ENCODE data around the gene ARL6IP6.
A peak's percentile ranks its signal among the peaks of the same experiment; 100 is the strongest.

Gene ARL6IP6

DNA sequence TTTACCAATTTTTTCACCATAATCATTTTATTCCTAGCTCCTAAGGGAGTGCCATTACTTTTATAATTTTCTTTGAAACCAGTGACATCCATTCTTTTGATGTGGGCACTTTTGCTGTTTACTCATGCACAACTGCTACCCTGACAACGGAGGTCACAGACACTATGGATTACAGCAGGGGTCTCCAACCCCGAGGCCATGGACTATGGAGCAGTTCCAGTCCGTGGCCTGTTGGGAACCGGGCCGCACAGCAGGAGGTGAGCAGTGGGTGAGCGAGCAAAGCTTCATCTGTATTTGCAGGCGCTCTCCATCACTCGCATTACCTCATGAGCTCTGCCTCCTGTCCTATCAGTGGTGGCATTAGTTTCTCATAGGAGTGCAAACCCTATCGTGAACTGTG, 35.8 kb upstream of the ARL6IP6 start:
- no peak for DNase-seq
- H3K18ac ChIP-seq (ENCODE audit: low read depth in 1 of 2, low read length in 2 of 2): no peak overlapping the region

DNA sequence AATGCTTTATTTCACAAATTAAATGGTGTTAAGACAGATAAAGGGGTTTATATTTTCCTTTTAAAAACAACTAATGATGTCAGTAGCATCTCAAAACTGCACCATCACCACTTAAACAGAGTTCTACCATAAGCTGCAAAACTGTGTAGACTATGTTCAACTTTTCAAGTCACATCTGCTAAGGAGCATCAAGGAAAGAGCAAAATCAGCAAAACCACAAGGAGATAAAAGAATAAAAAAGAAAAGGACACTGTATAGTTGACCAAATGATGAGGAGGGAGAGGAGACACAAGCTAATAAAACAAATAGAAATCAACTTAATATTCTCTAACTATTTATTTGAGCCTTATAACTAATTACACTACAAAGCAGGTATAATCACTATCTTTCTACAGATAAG, 35.0 kb upstream of the ARL6IP6 start:
- Histone ChIP-seq H2BK120ac (ENCODE audit: low read depth, low read length) (no peak overlapping the region), H3K18ac (ENCODE audit: low read depth in 1 of 2, low read length in 2 of 2) (no peak overlapping the region), H2BK5ac (ENCODE audit: low read depth, low read length, poor library complexity, severe bottlenecking) (no peak overlapping the region), H2BK15ac (ENCODE audit: low read depth, poor library complexity, severe bottlenecking) (no peak overlapping the region), H3K27ac (ENCODE audit: low read length, poor library complexity, severe bottlenecking) (no peak overlapping the region), H3K79me1 (replicated peaks; ENCODE audit: low read length, poor library complexity, severe bottlenecking) (peaks cover 5% of the 10 kb centered on the region), H3K9ac (ENCODE audit: low read length) (no peak overlapping the region), H4K91ac (ENCODE audit: low read length) (no peak overlapping the region), H3K4me1 (ENCODE audit: control insufficient read depth, insufficient read depth, low read depth, low read length) (peaks cover 3% of the 10 kb centered on the region), H3K4me3 (ENCODE audit: insufficient read depth in 1 of 2, low read depth in 1 of 2, low read length in 2 of 2) (no peak overlapping the region), H2AK5ac (ENCODE audit: low read length, severe bottlenecking) (no peak overlapping the region), H3K36me3 (ENCODE audit: control insufficient read depth in 1 of 2, insufficient read depth in 2 of 2, low read depth in 1 of 2, low read length in 2 of 2) (peaks cover 7 to 44% of the 10 kb centered on the region in 2 experiments), H4K8ac (ENCODE audit: low read length) (no peak overlapping the region), H3K9me3 (ENCODE audit: control insufficient read depth, low read length) (no peaks in the 10 kb centered on the region), H3K4me2 (ENCODE audit: low read length, poor library complexity, severe bottlenecking) (no peak overlapping the region), H3K14ac (ENCODE audit: low read length in 2 of 2) (no peak overlapping the region), H3K4ac (ENCODE audit: low read depth in 1 of 2, low read length in 2 of 2) (no peak overlapping the region), H3K27me3 (ENCODE audit: control insufficient read depth in 1 of 2, insufficient read depth in 1 of 2, low read length in 2 of 2) (no peaks in the 10 kb centered on the region), H2BK12ac (ENCODE audit: low read length in 2 of 2) (no peak overlapping the region), H2AFZ (ENCODE audit: low read depth, low read length) (no peak overlapping the region), H3K23ac (ENCODE audit: low read length in 2 of 2) (no peak overlapping the region)
- DNase-seq: no peak

More for the DNA sequence above, 35.8 kb upstream of the ARL6IP6 start:
- Histone ChIP-seq H3K4me3 (ENCODE audit: insufficient read depth in 1 of 2, low read depth in 1 of 2, low read length in 2 of 2) (no peak overlapping the region), H3K4me1 (ENCODE audit: control insufficient read depth, insufficient read depth, low read depth, low read length) (peaks cover 3% of the 10 kb centered on the region), H3K27me3 (ENCODE audit: control insufficient read depth in 1 of 2, insufficient read depth in 1 of 2, low read length in 2 of 2) (no peaks in the 10 kb centered on the region), H3K4ac (ENCODE audit: low read depth in 1 of 2, low read length in 2 of 2) (no peak overlapping the region), H2AFZ (ENCODE audit: low read depth, low read length) (no peak overlapping the region), H3K27ac (ENCODE audit: low read length, poor library complexity, severe bottlenecking) (no peak overlapping the region), H3K79me1 (replicated peaks; ENCODE audit: low read length, poor library complexity, severe bottlenecking) (peaks cover 5% of the 10 kb centered on the region), H2AK5ac (ENCODE audit: low read length, severe bottlenecking) (no peak overlapping the region), H3K23ac (ENCODE audit: low read length in 2 of 2) (no peak overlapping the region), H3K14ac (ENCODE audit: low read length in 2 of 2) (no peak overlapping the region), H3K4me2 (ENCODE audit: low read length, poor library complexity, severe bottlenecking) (no peak overlapping the region), H2BK15ac (ENCODE audit: low read depth, poor library complexity, severe bottlenecking) (no peak overlapping the region), H2BK5ac (ENCODE audit: low read depth, low read length, poor library complexity, severe bottlenecking) (no peak overlapping the region), H4K91ac (ENCODE audit: low read length) (no peak overlapping the region), H2BK12ac (ENCODE audit: low read length in 2 of 2) (no peak overlapping the region), H4K8ac (ENCODE audit: low read length) (no peak overlapping the region), H3K9ac (ENCODE audit: low read length) (no peak overlapping the region), H2BK120ac (ENCODE audit: low read depth, low read length) (no peak overlapping the region), H3K9me3 (ENCODE audit: control insufficient read depth, low read length) (no peaks in the 10 kb centered on the region), H3K36me3 (ENCODE audit: control insufficient read depth in 1 of 2, insufficient read depth in 2 of 2, low read depth in 1 of 2, low read length in 2 of 2) (peaks cover 7 to 52% of the 10 kb centered on the region in 2 experiments)
- over 99% methylated on average over 9 of the region's 9 CpGs for WGBS

DNA sequence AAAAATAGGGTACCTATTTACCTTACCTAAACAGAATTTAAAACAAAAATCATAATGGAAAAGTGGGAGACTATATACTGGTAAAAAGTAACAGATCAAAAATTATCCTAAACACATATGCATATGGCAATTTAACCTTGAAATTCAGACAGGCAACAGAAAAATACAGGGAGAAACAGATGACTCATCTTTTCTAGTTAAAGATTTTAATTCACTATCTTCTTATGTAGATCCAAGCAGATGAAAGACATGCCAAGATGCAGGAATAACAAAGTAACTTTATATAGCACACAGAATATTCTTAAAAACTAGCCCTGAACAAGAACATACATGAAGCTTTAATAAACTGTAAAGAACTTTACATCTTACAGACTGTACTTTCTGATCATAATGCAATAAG, 32.1 kb upstream of the ARL6IP6 start:
- Histone ChIP-seq H2BK5ac (ENCODE audit: low read depth, low read length, poor library complexity, severe bottlenecking) (no peak overlapping the region), H4K8ac (ENCODE audit: low read length) (no peak overlapping the region), H3K4ac (ENCODE audit: low read depth in 1 of 2, low read length in 2 of 2) (no peak overlapping the region), H3K9me3 (ENCODE audit: control insufficient read depth, low read length) (no peaks in the 10 kb centered on the region), H3K27ac (ENCODE audit: low read length, poor library complexity, severe bottlenecking) (no peak overlapping the region), H3K23ac (ENCODE audit: low read length in 2 of 2) (no peak overlapping the region), H3K79me1 (replicated peaks; ENCODE audit: low read length, poor library complexity, severe bottlenecking) (peaks cover 6% of the 10 kb centered on the region), H3K36me3 (ENCODE audit: control insufficient read depth in 1 of 2, insufficient read depth in 2 of 2, low read depth in 1 of 2, low read length in 2 of 2) (peaks cover 6 to 31% of the 10 kb centered on the region in 2 experiments), H3K27me3 (ENCODE audit: control insufficient read depth in 1 of 2, insufficient read depth in 1 of 2, low read length in 2 of 2) (no peaks in the 10 kb centered on the region), H3K18ac (ENCODE audit: low read depth in 1 of 2, low read length in 2 of 2) (no peak overlapping the region), H3K4me2 (ENCODE audit: low read length, poor library complexity, severe bottlenecking) (no peak overlapping the region), H2BK120ac (ENCODE audit: low read depth, low read length) (no peak overlapping the region), H3K9ac (ENCODE audit: low read length) (no peak overlapping the region), H3K4me3 (ENCODE audit: insufficient read depth in 1 of 2, low read depth in 1 of 2, low read length in 2 of 2) (no peak overlapping the region), H2AK5ac (ENCODE audit: low read length, severe bottlenecking) (no peak overlapping the region), H2BK15ac (ENCODE audit: low read depth, poor library complexity, severe bottlenecking) (no peak overlapping the region), H4K91ac (ENCODE audit: low read length) (no peak overlapping the region), H2AFZ (ENCODE audit: low read depth, low read length) (no peak overlapping the region), H3K4me1 (ENCODE audit: control insufficient read depth, insufficient read depth, low read depth, low read length) (peaks cover 3% of the 10 kb centered on the region), H3K14ac (ENCODE audit: low read length in 2 of 2) (no peak overlapping the region), H2BK12ac (ENCODE audit: low read length in 2 of 2) (no peak overlapping the region)
- DNase-seq: no peak

DNA sequence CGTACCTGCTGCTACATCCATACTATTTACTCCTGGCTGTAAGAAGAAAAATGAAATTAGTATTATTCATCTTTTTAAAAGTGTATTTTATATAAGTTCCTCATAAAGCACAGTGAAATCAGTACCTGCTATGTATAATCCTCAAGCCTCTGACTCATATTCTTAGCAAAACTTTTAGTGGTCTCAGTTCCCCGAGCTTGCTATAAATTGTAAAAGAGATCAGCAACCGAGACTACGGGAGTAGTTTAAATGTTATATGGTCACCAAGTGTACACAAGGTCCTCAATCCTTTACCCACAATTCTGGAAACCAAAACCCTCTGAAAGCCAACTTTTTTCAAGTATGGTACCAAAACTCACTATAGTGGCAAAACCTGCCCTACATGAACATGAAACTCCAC, 25.4 kb upstream of the ARL6IP6 start:
- Histone ChIP-seq H3K4me2 (ENCODE audit: low read length, poor library complexity, severe bottlenecking) (no peak overlapping the region), H2BK15ac (ENCODE audit: low read depth, poor library complexity, severe bottlenecking) (no peak overlapping the region), H3K36me3 (ENCODE audit: control insufficient read depth in 1 of 2, insufficient read depth in 2 of 2, low read depth in 1 of 2, low read length in 2 of 2) (peaks cover 5 to 35% of the 10 kb centered on the region in 2 experiments), H2AFZ (ENCODE audit: low read depth, low read length) (no peak overlapping the region), H2BK5ac (ENCODE audit: low read depth, low read length, poor library complexity, severe bottlenecking) (no peak overlapping the region), H2BK120ac (ENCODE audit: low read depth, low read length) (no peak overlapping the region), H3K23ac (ENCODE audit: low read length in 2 of 2) (no peak overlapping the region), H3K9ac (ENCODE audit: low read length) (peak overlapping the region; percentile 91), H3K4me3 (ENCODE audit: insufficient read depth in 1 of 2, low read depth in 1 of 2, low read length in 2 of 2) (no peak overlapping the region), H3K27ac (ENCODE audit: low read length, poor library complexity, severe bottlenecking) (no peak overlapping the region), H2BK12ac (ENCODE audit: low read length in 2 of 2) (no peak overlapping the region), H3K79me1 (replicated peaks; ENCODE audit: low read length, poor library complexity, severe bottlenecking) (peaks cover 6% of the 10 kb centered on the region), H3K14ac (ENCODE audit: low read length in 2 of 2) (no peak overlapping the region), H3K4ac (ENCODE audit: low read depth in 1 of 2, low read length in 2 of 2) (no peak overlapping the region), H3K4me1 (ENCODE audit: control insufficient read depth, insufficient read depth, low read depth, low read length) (peaks cover 1% of the 10 kb centered on the region), H4K91ac (ENCODE audit: low read length) (no peak overlapping the region), H3K9me3 (ENCODE audit: control insufficient read depth, low read length) (no peaks in the 10 kb centered on the region), H4K8ac (ENCODE audit: low read length) (no peak overlapping the region), H2AK5ac (ENCODE audit: low read length, severe bottlenecking) (no peak overlapping the region), H3K27me3 (ENCODE audit: control insufficient read depth in 1 of 2, insufficient read depth in 1 of 2, low read length in 2 of 2) (no peaks in the 10 kb centered on the region), H3K18ac (ENCODE audit: low read depth in 1 of 2, low read length in 2 of 2) (no peak overlapping the region)
- 97% methylated on average over 4 of the region's 4 CpGs for WGBS
- DNase-seq: no peak
